Heart left ventricle (tissue), 16 donors: ENCODE data around the gene CABLES1. TPM values are rescaled to one million over a fixed set of nuclear protein-coding genes. Genes with fewer than 3 reads are reported as not detected.
"Not testable (repeated sequence)": the region's sequence is repeated elsewhere in the genome, so short reads cannot be mapped to it uniquely, and the experiment has no call there.

Experiments used
- ATAC-seq, 4 donors: fragments of 200-7000 bp; cut with Tn5 transposase; one replicate each; pipeline ENCODE4 v1.9.1; 2020 to 2022; ENCODE audit warnings: moderate library complexity in 4 of 4, mild to moderate bottlenecking in 3 of 4, moderate number of reproducible peaks in 1 of 4
- DNase-seq, 5 donors: peaks; one replicate each; pipeline ENCODE4 v3.0.0-alpha.2; 2020
- H3K27ac ChIP-seq, 12 donors: fragments of 200-600 bp; sonication (generic) in 4 of 12; one replicate each; pipeline versions ENCODE4 v1.5.0 to v1.8.0; 2016 to 2022; ENCODE audit warnings: mild to moderate bottlenecking in 2 of 12
- H3K27me3 ChIP-seq, 9 donors: fragments of 200-600 bp; sonication (generic) in 2 of 9; one replicate each; pipeline versions ENCODE4 v1.5.1 to v1.8.0; 2016 to 2022; ENCODE audit warnings: mild to moderate bottlenecking in 3 of 9
- H3K36me3 ChIP-seq, 9 donors: fragments of 200-600 bp; sonication (generic) in 2 of 9; one replicate each; pipeline versions ENCODE4 v1.5.0 to v1.8.0; 2018 to 2022; ENCODE audit warnings: mild to moderate bottlenecking in 2 of 9
- H3K4me1 ChIP-seq, 12 donors: fragments of 200-600 bp; sonication (generic) in 4 of 12; one replicate each; pipeline versions ENCODE4 v1.5.0 to v1.8.0; 2016 to 2022; ENCODE audit warnings: mild to moderate bottlenecking in 3 of 12
- H3K4me3 ChIP-seq, 12 donors: fragments of 200-600 bp; sonication (generic) in 4 of 12; one replicate each; pipeline versions ENCODE4 v1.5.0 to v1.8.0; 2017 to 2022; ENCODE audit warnings: mild to moderate bottlenecking in 9 of 12, moderate library complexity in 4 of 12
- H3K9me3 ChIP-seq, 12 donors: fragments of 200-600 bp; sonication (generic) in 4 of 12; one replicate each; pipeline versions ENCODE4 v1.5.0 to v1.8.0; 2016 to 2022; ENCODE audit warnings: mild to moderate bottlenecking in 1 of 12
- POLR2A ChIP-seq, 2 donors: fragments of 450-650 bp; IDR thresholded peaks; one replicate each; pipeline ENCODE4 v1.6.1; 2017; ENCODE audit warnings: antibody characterized with exemption in 2 of 2, mild to moderate bottlenecking in 2 of 2, moderate library complexity in 2 of 2
- WGBS, 4 donors: extraction: QIAGEN DNeasy Blood & Tissue Kit in 2 of 4; methylation state at CpG; one replicate each; pipeline versions ENCODE4 v1.1.5 to v1.1.7; 2013 to 2018; 5-methylcytosine and 5-hydroxymethylcytosine counted together
- intact Hi-C, 10 donors: fragments of 100-400 bp; cut with DNase I; formaldehyde crosslinking; loops; one replicate each; pipeline versions ENCODE4 v1.11.1 to v1.14.2; 2022
- polyA plus RNA-seq, 2 donors: library from polyadenylated mRNA; stranded (reverse); fragments of 200-250 nt; gene quantifications; one replicate each; pipeline ENCODE4 v1.2.3, GENCODE V29; 2013
- total RNA-seq, 9 donors: library from RNA; depleted of rRNA in 2 of 9; stranded (reverse); fragments of >200 nt in 2 of 9; fragmentation: NEBNext Ultra II Directional in 3 of 9; extraction: Animal tissue kit (Norgen Biotek cat#: 25700) in 3 of 9; gene quantifications; one replicate each; pipeline versions ENCODE4 v1.1.0 to v1.2.4, GENCODE V29; 2016 to 2023
- TF ChIP-seq, protein P1 (sequence below), 12 donors: fragments of 200-600 bp; sonication (generic) in 4 of 12; IDR thresholded peaks; one replicate each; pipeline versions ENCODE4 v1.5.0 to v1.8.0; 2018 to 2022; ENCODE audit warnings: antibody characterized with exemption in 12 of 12, mild to moderate bottlenecking in 5 of 12
- donor health status: ischemic (EF 13 %, LVEDD 7.1; RV severe dilation, severe dysfunction).
- donor health status: healthy with polysubstance abuse.
- donor health status: DM: no; HTN: yes; CAD: no.
- donor health status: DM: no; HTN: no; CAD: no.
- donor health status: ischemic (EF 25% LVEDD 6.9; RV normal size, moderate dysfunction).
- donor health status: ischemic (EF 25% LVEDD 5.7; RV mildly dilated, moderate dysfunction).
- donor health status: healthy.
- donor health status: DM: yes; HTN: yes; CAD: no.
- donor health status: ischemic (EF 35%, LVEDD 5.7; RV mildly dilated, moderate dysfunction).
- donor health status: nonischemic (EF 11% LVEDD 7.7; RV severe dilation, severe dysfunction).
- donor health status: DM: yes; HTN: yes; CAD: no.
- donor health status: PGD.
- donor health status: ischemic (EF 29% LVEDD 5.4; RV normal size, mild dysfunction).
- donor health status: nonischemic (EF 23%, LVEDD 6.1; RV moderate dilation, normal function).

The CABLES1 gene
- total and polyA plus RNA-seq, 11 donors: 0.28 to 7.2 (median 2.1) TPM

DNA sequence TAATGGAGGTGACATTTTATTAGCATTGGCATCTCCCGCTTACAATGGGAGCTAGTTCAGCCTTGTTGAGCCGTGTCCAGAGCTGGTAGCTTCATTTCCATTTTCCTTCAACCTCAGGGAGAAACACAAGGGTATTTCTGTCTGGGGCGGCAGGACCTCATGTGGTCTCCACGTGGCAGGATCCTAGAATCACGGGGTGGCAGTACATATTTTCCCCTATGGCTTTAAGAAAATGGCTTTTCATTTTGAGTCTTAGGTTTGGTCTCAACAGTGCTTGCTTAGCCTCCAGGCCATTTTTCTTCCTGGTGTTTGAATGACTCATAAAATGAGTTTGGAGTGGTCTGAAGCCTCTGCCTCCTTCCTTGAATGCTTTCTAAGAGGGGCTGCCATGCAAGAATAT, 20.3 kb downstream of the CABLES1 start:
- Histone ChIP-seq H3K36me3 (no peaks in the 10 kb centered on the region), H3K9me3 (no peaks in the 10 kb centered on the region), H3K27ac (no peak overlapping the region), H3K4me1 (peaks cover 0 to 21% (median 0%) of the 10 kb centered on the region in 12 donors), H3K4me3 (no peak overlapping the region), H3K27me3 (no peaks in the 10 kb centered on the region)
- WGBS, 4 donors: 35 to 65% (median 54%) methylated on average over 5 of the region's 5 CpGs
- no peak for TF ChIP-seq POLR2A (IDR thresholded peaks at IDR 0.05)
- TF ChIP-seq, protein P1, sequence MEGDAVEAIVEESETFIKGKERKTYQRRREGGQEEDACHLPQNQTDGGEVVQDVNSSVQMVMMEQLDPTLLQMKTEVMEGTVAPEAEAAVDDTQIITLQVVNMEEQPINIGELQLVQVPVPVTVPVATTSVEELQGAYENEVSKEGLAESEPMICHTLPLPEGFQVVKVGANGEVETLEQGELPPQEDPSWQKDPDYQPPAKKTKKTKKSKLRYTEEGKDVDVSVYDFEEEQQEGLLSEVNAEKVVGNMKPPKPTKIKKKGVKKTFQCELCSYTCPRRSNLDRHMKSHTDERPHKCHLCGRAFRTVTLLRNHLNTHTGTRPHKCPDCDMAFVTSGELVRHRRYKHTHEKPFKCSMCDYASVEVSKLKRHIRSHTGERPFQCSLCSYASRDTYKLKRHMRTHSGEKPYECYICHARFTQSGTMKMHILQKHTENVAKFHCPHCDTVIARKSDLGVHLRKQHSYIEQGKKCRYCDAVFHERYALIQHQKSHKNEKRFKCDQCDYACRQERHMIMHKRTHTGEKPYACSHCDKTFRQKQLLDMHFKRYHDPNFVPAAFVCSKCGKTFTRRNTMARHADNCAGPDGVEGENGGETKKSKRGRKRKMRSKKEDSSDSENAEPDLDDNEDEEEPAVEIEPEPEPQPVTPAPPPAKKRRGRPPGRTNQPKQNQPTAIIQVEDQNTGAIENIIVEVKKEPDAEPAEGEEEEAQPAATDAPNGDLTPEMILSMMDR (IDR thresholded peaks at IDR 0.05): no peak
- no peak for DNase-seq
- intact Hi-C loops: no loop called here
- no peak for ATAC-seq

DNA sequence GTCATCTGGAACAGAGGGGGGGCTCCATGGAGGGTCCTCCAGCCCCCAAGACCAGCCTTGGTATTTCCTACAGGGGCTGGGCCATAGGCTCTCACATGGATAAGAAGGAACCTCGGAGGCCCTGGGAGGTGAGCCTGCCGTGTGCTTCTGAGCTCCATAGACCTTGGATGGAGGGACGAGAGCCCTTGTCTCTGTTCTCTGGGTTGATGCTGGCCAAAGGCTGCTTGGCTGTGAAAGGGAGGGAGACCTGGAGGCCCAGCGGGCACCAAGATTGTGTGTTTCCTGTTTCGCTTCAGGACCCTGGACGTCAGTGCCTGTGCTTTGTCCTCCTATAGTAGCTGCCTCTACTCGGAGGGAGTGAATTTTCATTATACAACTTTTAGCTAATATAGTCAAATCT, 20.8 kb downstream of the CABLES1 start:
- WGBS, 4 donors: 92 to 94% (median 93%) methylated on average over 7 of the region's 7 CpGs
- ATAC-seq: no peak

DNA sequence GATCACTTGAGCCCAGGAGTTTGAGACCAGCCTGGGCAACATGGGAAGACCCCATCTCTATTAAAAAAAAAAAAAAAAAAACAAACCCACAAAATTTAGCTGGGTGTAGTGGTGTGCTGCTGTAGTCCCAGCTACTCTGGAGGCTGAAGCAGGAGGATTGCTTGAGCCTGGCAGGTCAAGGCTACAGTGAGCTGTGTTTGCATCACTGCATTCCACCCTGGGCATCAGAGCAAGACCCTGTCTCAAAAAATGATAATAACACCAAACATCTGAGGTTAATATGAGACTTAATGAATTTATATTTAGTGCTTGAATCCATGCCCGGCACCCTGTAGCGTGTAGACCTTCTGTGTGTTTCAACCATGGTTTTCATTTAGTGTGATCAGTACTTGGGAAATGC, 22.8 kb downstream of the CABLES1 start:
- Histone ChIP-seq H3K4me3 (no peak overlapping the region), H3K27me3 (no peaks in the 10 kb centered on the region), H3K27ac (no peak overlapping the region), H3K36me3 (no peaks in the 10 kb centered on the region), H3K4me1 (peaks cover 0 to 21% (median 0%) of the 10 kb centered on the region in 12 donors), H3K9me3 (no peaks in the 10 kb centered on the region)
- DNase-seq: no peak
- 77 to 98% (median 94%) methylated on average over 2 of the region's 2 CpGs for WGBS, 4 donors
- TF ChIP-seq, protein P1 (IDR thresholded peaks at IDR 0.05): no peak
- no peak for TF ChIP-seq POLR2A (IDR thresholded peaks at IDR 0.05)
- intact Hi-C loops: no loop called here
- no peak for ATAC-seq

More for the DNA sequence above, 20.8 kb downstream of the CABLES1 start:
- Histone ChIP-seq H3K9me3 (no peaks in the 10 kb centered on the region), H3K27me3 (no peaks in the 10 kb centered on the region), H3K36me3 (no peaks in the 10 kb centered on the region), H3K4me3 (no peak overlapping the region), H3K4me1 (peaks cover 0 to 21% (median 0%) of the 10 kb centered on the region in 12 donors), H3K27ac (no peak overlapping the region)
- TF ChIP-seq, protein P1 (IDR thresholded peaks at IDR 0.05): no peak
- no peak for TF ChIP-seq POLR2A (IDR thresholded peaks at IDR 0.05)
- no peak for DNase-seq
- intact Hi-C loops: no loop called here

DNA sequence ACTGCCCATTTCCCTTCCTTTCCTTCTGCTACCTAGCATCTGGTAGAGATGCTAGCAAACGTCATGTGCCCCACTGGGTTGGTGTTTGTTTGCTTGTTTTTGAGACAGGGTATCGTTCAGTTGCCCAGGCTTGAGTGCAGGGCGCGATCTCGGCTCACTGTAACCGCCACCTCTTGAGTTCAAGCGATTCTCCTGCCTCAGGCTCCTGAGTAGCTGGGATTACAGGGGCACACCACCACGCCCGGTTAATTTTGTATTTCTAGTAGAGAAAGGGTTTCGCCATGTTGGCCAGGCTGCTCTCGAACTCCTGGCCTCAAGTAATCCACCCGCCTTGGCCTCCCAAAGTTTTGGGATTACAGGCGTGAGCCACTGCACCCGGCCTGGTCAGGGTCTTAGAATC, 23.6 kb downstream of the CABLES1 start:
- H3K36me3 ChIP-seq, H3K4me3 ChIP-seq, intact Hi-C loops, DNase-seq, ATAC-seq, H3K27ac ChIP-seq, H3K27me3 ChIP-seq, H3K9me3 ChIP-seq: not testable (repeated sequence)
- H3K4me1 ChIP-seq: peaks cover 0 to 21% (median 0%) of the 10 kb centered on the region in 12 donors
- WGBS, 4 donors: 92 to 96% (median 94%) methylated on average over 14 of the region's 14 CpGs

DNA sequence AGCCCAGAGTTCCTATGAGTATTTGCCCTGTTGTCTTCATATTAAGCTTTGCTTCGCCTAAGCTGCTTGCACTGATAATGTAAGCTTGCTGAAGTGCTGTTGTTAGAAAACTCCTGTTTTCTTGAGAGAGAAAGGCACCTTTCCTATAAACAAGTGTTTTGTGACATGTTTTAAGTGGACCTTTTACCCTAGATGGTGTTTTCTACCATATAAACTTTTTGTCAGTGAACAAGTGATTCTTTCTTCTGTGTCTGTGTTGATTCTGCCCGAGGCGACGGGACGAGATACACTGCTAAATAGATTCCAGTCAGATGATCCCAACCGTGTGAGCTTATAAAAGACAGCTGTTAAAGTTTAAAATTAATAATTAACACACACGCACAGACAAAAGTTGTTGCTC, 24.1 kb downstream of the CABLES1 start:
- Histone ChIP-seq H3K9me3 (no peaks in the 10 kb centered on the region), H3K27me3 (no peaks in the 10 kb centered on the region), H3K4me1 (peaks cover 0 to 21% (median 0%) of the 10 kb centered on the region in 12 donors), H3K4me3 (no peak overlapping the region), H3K27ac (no peak overlapping the region), H3K36me3 (no peaks in the 10 kb centered on the region)
- intact Hi-C loops: no loop called here
- WGBS, 4 donors: 76 to 82% (median 77%) methylated on average over 7 of the region's 7 CpGs
- TF ChIP-seq, protein P1 (IDR thresholded peaks at IDR 0.05): no peak
- no peak for TF ChIP-seq POLR2A (IDR thresholded peaks at IDR 0.05)
- DNase-seq (no peak), ATAC-seq (no peak)
